GM18520 (cell line): ENCODE measurements around the gene WAS.
"Not testable (repeated sequence)": the region's sequence is repeated elsewhere in the genome, so short reads cannot be mapped to it uniquely, and the experiment has no call there.

Experiments
- ATAC-seq: cut with Tn5 transposase; IDR thresholded peaks from one replicate; pipeline ENCODE4 v1.9.1; 2021; ENCODE audit not compliant: unreplicated experiment

The WAS gene

GRCh38 chrX:48684134-48684533, 535 bp downstream of the WAS start:
- ATAC-seq: no peak

- no peak for ATAC-seq
These were observed 1.8 kb downstream of the WAS start for GRCh38 chrX:48685416-48685815.

DNA sequence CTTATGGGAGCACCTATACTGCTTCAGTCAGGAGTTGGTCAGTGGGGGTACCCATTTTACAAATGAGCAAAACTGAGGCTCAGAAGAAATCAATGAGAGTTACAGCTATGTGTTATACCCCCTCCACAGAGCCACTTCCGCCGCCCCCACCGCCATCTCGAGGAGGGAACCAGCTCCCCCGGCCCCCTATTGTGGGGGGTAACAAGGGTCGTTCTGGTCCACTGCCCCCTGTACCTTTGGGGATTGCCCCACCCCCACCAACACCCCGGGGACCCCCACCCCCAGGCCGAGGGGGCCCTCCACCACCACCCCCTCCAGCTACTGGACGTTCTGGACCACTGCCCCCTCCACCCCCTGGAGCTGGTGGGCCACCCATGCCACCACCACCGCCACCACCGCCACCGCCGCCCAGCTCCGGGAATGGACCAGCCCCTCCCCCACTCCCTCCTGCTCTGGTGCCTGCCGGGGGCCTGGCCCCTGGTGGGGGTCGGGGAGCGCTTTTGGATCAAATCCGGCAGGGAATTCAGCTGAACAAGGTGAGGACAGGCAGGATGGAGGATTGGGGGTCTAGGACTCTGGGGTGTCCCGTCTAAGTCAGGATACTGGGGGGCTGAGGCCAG, 5.0 kb downstream of the WAS start:
- ATAC-seq: no peak

DNA sequence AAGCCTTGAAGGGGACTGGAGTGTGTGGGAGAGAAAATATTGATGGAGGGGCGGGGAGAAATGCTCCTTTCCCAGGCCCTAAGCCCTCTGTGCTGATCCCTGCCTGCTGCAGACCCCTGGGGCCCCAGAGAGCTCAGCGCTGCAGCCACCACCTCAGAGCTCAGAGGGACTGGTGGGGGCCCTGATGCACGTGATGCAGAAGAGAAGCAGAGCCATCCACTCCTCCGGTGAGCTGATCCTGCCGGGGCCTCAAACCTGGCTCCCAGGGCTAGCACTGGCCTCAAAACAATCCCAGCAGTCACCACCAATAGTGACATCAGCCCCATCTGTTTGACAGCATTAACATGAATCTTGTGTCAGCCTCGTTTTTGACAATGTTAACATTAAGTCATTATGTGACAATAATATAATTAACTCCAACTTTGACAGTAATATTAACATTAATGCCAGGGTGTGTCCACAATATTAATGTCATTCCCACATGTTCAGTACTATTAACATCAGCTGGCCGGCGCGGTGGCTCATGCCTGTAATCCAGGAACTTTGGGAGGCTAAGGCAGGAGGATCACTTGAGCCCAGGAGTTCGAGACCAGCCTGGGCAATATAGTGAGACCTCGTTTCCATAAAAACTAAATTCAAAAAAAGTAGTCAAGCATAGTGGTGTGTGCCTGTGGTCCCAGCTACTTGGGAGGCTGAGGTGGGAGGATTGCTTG, 5.8 kb downstream of the WAS start:
- ATAC-seq: no peak

DNA sequence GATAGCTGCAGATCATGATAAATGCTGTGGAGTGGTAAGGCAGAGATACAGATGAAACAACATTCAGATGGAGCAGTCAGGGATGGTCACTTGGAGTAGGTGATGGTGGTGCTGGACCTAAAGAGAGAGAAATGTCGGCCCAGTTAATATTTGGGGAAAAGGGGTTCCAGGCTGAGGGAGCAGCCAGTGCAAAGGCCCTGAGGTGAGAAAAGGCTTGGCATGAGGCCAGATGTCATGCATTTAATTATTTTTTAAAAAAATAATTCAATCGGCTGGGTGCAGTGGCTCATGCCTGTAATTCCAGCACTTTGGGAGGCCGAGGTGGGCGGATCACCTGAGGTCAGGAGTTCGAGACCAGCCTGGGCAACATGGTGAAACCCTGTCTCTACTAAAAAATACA, 8.1 kb downstream of the WAS start:
- not testable (repeated sequence) for ATAC-seq

GRCh38 chrX:48694776-48695533, 11.4 kb downstream of the WAS start:
- no peak for ATAC-seq

GRCh38 chrX:48695534-48695896, 11.9 kb downstream of the WAS start:
- ATAC-seq: no peak

DNA sequence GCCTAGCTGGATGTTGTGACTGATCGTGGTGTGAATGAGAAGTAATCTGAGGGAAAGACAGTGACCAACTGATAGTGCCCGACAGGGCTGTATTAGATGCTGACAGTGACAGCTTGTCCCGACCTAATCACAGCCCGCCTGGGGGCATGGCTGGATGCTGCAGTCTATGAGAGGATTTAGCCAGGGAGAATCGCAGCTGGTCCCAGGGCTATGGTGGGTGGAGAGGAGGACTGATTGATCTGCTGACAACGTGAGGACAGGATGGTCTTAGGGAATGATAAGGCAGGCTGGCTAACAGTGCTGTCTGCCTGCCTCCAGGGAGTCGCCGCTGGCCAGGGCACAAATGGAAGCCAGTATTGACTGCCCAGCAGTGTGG, 12.3 kb downstream of the WAS start:
- ATAC-seq: no peak

DNA sequence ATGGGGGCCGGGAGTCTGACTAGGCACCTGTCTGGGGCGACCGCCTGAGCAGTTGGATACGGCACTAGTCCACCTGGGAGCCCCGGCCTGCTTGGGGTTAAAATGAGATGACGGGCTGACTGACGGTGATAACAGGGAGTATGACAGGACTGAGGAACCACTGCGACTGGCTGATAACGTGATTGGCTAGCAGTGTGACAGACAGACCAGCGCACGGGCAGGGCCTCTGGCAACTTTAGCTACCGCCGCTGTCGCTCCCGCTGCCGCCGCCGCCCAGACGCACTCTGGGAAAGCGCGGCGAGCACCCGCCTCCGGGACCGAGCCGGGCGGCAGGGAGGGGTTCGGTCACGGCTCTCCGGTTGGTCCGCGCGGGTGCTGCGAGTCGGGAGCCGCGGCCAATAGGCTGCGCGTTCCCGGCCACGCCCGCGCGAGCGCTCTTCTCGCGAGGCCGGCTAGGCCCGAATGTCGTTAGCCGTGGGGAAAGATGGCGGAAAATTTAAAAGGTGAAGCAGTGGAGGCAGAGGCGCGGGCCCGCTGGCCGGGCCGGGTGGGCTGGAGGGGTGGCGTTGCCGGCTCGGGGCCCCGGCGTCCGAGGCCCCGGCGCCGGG, 12.8 kb downstream of the WAS start, which contains the start of gene SUV39H1:
Gene SUV39H1 (plus strand): TSS at position 434 of the 608 bp plus-strand sequence. CDS start 51 bp downstream, at position 485.
- peak; percentile 89 for ATAC-seq

GRCh38 chrX:48696909-48697727, 13.5 kb downstream of the WAS start:
- no peak for ATAC-seq

- no peak for ATAC-seq
These were observed 14.7 kb downstream of the WAS start for GRCh38 chrX:48698306-48698705.

- ATAC-seq: no peak
These were observed 16.6 kb downstream of the WAS start for GRCh38 chrX:48700246-48700645.

DNA sequence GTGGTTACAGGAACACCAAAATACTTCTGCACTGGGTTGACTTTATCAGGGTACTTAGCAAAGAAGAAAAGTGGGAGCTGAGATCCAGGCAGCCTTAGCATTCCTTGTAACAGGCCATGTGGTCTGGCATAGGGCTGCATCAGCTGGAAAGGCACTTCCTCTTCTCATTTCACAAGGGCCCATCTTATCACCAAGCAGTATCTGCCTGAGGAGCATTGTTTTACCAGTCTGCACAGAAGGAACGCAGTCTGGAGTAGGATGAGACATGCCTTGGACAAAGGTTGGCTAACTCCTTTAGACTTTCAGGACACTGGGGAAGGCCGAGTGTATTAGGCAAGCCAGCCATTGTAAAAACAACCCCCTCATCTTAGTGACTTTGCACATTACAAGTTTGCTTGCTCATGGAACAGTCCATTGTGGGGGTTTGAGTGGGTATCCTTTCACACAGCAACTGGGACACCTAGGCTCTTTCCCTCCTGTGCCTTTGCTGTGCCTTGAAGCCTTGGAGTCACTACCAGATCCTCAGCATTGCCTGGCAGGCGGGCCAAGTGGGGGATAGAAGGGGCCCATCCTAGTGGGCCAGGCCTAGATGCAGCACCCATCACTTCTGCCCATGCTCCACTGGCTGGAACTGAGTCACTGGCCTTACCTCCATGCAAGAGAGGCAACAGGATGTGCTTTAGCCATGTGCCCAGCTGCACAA, 17.5 kb downstream of the WAS start:
- no peak for ATAC-seq

- ATAC-seq: no peak
These were observed 18.4 kb downstream of the WAS start for GRCh38 chrX:48702032-48702431.

DNA sequence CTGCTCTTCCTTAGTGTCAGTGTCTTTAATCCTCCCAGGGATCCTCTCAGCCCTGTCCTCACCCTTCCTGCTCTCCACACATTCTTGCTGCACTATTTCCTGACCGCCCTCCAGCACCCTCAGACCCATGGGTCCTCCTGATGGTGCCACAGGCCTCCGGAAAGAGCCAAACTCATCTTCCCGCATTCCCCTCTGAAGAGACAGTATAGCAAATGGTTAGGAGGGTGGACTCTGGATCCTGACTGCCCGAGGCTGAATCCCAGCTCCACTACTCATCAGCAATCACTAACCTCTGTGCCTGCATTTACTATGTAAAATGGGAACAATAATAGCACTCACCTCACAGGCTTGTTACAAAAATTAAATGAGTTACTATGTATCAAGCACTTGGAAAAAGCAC, 19.1 kb downstream of the WAS start:
- ATAC-seq: no peak

DNA sequence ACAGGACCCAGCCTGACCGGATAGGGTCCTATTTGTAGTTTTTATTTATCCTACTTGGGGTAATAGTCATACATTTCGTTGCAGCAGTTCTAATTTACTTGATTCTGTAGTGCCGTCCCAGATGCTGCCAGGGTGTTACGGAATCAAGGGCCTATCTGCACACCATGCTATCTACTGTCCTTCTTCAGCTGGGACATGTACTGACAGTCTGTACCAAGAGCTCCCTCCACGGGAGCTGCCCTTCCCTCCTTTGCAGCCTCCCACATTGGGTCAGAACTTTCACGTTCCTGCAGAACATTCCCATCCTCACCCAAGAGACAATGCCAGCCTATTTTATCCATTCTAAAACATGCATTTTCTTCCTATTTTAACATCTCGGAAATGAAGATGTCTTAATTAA, 19.6 kb downstream of the WAS start:
- no peak for ATAC-seq

GRCh38 chrX:48703642-48704481, 20.3 kb downstream of the WAS start:
- ATAC-seq: no peak

- no peak for ATAC-seq
These were observed 22.3 kb downstream of the WAS start for GRCh38 chrX:48705871-48706270.

- ATAC-seq: no peak
These were observed 26.0 kb downstream of the WAS start for GRCh38 chrX:48709522-48710112.
